Uterus (tissue), 4 donors: Measurements from ENCODE around the gene ZNF724. TPM values are rescaled to one million over a fixed set of nuclear protein-coding genes. Genes with fewer than 3 reads are reported as not detected.
A peak's percentile ranks its signal among the peaks of the same experiment; 100 is the strongest.
"Not testable (repeated sequence)": the region's sequence is repeated elsewhere in the genome, so short reads cannot be mapped to it uniquely, and the experiment has no call there.

Experiments
- DNase-seq, 2 donors: peaks; one replicate each; pipeline ENCODE4 v3.0.0-alpha.2; 2019 to 2020
- H3K27ac ChIP-seq, 2 donors: fragments of 200-600 bp; sonication (generic); 1 replicate in 1 of 2; 2 replicates in 1 of 2; pipeline ENCODE4 v1.5.1; 2016 to 2018
- H3K27me3 ChIP-seq, 2 donors: fragments of 200-600 bp; sonication (generic); one replicate each; pipeline ENCODE4 v1.5.1; 2018 to 2019; ENCODE audit warnings: control low read depth in 1 of 2
- H3K36me3 ChIP-seq, 2 donors: fragments of 200-600 bp; sonication (generic); one replicate each; pipeline ENCODE4 v1.5.1; 2019; ENCODE audit warnings: control low read depth in 1 of 2
- H3K4me1 ChIP-seq, 2 donors: fragments of 200-600 bp; sonication (generic); one replicate each; pipeline ENCODE4 v1.5.1; 2018 to 2019; ENCODE audit warnings: control low read depth in 1 of 2
- H3K4me3 ChIP-seq, 2 donors: fragments of 200-600 bp; sonication (generic); 1 replicate in 1 of 2; 2 replicates in 1 of 2; pipeline ENCODE4 v1.5.1; 2018 to 2019; ENCODE audit warnings: mild to moderate bottlenecking in 1 of 2
- H3K9me3 ChIP-seq, 2 donors: fragments of 200-600 bp; sonication (generic); one replicate each; pipeline ENCODE4 v1.5.1; 2019; ENCODE audit warnings: control low read depth in 1 of 2
- POLR2A ChIP-seq, 2 donors: fragments of 450-650 bp; IDR thresholded peaks; one replicate each; pipeline ENCODE4 v1.6.1; 2016; ENCODE audit warnings: antibody characterized with exemption in 2 of 2, mild to moderate bottlenecking in 1 of 2, moderate library complexity in 1 of 2
- intact Hi-C: fragments of 100-400 bp; cut with DNase I; formaldehyde crosslinking; loops from one replicate; pipeline ENCODE4 v1.15.1; 2023; ENCODE audit warnings: low total_unique reads
- total RNA-seq, 4 donors: library from RNA; depleted of rRNA in 3 of 4; stranded (reverse); fragments of >200 nt in 3 of 4; gene quantifications; one replicate each; pipeline versions ENCODE4 v1.1.0 to v1.2.4, GENCODE V29; 2014 to 2023
- TF ChIP-seq, protein P1 (sequence below), 4 experiments: fragments of 200-600 bp in 2 of 4; fragments of 450-650 bp in 2 of 4; sonication (generic) in 2 of 4; IDR thresholded peaks; one replicate each; pipeline ENCODE4 v1.5.1; 2016 to 2019; ENCODE audit warnings: antibody characterized with exemption in 4 of 4, mild to moderate bottlenecking in 2 of 4, moderate library complexity in 1 of 4
- donor health status: DM: yes; HTN: yes; CAD: no.

The ZNF724 gene
- total RNA-seq = 10 to 100 TPM in 1 of 4 donors, 1 to 10 TPM in 1, under 1 TPM in 1, not detected in 1; 0.26 to 17.5 (median 1.5) TPM

DNA sequence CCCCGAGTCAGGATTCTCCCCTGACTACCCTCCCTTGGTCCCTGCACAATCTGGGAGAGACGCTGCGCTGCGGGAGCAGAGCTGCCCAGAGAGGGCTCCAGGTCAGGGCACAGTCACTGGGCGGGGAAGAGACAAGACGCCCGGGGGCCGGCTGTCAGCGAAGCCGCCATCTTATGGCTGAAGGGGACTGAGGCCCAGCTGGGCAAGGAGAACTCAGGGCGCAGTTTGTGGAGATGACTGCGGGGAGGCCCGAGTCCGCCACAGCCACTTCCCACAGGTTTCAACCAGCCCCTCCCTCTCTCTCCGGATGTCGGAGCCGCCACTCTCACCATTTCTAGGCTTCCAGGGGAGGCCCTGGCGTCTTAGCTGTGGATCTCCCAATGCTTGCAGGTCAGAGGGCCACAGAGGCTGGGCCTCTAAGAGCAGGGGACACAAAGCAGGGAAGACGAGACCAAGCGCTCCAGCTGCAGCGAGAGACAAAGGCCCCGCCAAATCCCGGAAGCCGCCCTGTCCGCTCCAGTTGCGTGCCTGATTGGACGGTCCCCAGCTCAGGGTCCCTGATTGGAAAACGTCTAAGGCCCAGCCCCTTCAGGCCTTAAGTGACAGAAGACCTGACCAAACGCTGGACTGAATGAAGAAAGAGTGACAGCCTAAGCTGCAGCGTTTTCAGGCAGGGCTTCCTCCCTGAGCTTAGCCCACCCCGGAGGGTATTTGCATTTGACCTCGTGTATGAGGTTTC is at the start of gene ZNF724:
TSS of gene ZNF724 (minus strand) at position 484 of the 739 bp plus-strand sequence. CDS start at position 332, 152 bp downstream.
- no peaks in the 10 kb centered on the region for H3K36me3 ChIP-seq
- H3K9me3 ChIP-seq = no peaks in the 10 kb centered on the region
- peak; percentile 88 to 90 for DNase-seq
- no peak for TF ChIP-seq POLR2A (IDR thresholded peaks at IDR 0.05)
- TF ChIP-seq, protein P1, sequence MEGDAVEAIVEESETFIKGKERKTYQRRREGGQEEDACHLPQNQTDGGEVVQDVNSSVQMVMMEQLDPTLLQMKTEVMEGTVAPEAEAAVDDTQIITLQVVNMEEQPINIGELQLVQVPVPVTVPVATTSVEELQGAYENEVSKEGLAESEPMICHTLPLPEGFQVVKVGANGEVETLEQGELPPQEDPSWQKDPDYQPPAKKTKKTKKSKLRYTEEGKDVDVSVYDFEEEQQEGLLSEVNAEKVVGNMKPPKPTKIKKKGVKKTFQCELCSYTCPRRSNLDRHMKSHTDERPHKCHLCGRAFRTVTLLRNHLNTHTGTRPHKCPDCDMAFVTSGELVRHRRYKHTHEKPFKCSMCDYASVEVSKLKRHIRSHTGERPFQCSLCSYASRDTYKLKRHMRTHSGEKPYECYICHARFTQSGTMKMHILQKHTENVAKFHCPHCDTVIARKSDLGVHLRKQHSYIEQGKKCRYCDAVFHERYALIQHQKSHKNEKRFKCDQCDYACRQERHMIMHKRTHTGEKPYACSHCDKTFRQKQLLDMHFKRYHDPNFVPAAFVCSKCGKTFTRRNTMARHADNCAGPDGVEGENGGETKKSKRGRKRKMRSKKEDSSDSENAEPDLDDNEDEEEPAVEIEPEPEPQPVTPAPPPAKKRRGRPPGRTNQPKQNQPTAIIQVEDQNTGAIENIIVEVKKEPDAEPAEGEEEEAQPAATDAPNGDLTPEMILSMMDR (IDR thresholded peaks at IDR 0.05) = no peak
- peak within 1 kb of the TSS in 1 of 2 donors; percentile 9 for H3K27ac ChIP-seq
- H3K4me3 ChIP-seq = peak within 1 kb of the TSS; percentile 48 to 55
- H3K27me3 ChIP-seq = no peaks in the 10 kb centered on the region
- intact Hi-C loops = no loop called here
- H3K4me1 ChIP-seq = peaks cover 0 to 9% of the 10 kb centered on the region in 2 donors

DNA sequence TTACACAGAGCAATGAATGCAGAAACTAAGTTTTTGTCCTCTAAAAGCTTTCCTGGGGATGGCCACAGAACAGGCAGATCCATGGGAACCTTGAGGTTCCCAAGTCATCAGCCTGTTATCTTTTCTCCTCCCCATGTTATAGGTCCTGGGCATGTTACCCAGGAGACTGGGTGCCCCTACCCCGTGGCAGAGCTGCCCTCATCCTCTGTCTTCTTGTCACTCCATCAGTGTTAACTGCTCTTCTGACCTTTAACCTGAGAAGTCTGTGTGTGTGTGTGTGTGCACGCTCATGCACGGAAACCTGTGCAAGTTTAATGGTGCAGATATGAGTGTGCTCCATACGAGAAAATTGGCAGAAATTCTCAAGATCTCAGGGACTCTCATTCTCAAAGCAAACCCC is 43.9 kb upstream of the ZNF724 start:
- H3K27ac ChIP-seq = no peak overlapping the region
- no peak for TF ChIP-seq POLR2A (IDR thresholded peaks at IDR 0.05)
- TF ChIP-seq, protein P1 (IDR thresholded peaks at IDR 0.05) = no peak
- DNase-seq = no peak
- no peaks in the 10 kb centered on the region for H3K4me1 ChIP-seq
- H3K9me3 ChIP-seq = no peaks in the 10 kb centered on the region
- H3K27me3 ChIP-seq = no peaks in the 10 kb centered on the region
- intact Hi-C loops = no loop called here
- H3K4me3 ChIP-seq = no peak overlapping the region
- no peaks in the 10 kb centered on the region for H3K36me3 ChIP-seq

DNA sequence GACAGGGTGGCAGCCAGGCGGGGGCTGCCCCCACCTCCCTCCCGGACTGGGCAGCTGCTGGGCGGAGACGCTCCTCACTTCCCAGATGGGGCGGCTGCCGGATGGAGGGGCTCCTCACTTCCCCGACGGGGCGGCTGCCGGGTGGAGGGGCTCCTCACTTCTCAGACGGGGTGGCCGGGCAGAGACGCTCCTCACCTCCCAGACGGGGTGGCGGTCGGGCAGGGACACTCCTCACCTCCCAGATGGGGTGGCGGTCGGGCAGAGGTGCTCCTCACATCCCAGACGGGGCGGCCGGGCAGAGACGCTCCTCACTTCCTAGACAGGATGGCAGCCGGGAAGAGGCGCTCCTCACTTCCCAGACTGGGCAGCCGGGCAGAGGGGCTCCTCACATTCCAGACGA is 39.8 kb upstream of the ZNF724 start:
- DNase-seq, H3K4me1 ChIP-seq, H3K36me3 ChIP-seq, H3K4me3 ChIP-seq, intact Hi-C loops, H3K27me3 ChIP-seq, H3K9me3 ChIP-seq, H3K27ac ChIP-seq: not testable (repeated sequence)

DNA sequence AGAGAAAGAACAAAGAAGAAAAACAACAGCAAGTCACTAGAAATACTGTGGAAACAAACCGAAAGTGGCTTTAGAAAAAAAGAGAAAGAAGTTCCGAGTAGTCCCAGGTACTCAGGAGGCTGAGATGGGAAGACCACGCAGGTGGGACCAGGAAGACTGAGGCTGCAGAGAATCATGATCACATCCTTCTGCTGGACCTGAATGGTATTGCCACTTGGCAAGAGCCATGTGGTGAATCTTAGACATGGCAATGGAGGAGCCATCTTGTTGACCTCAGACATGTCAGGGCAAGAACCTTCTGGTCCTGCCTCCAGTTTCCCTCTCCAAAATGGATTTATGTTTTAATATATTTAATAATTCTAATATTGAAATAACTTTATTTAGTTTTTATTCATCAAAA is 37.4 kb upstream of the ZNF724 start:
- intact Hi-C loops = no loop called here

DNA sequence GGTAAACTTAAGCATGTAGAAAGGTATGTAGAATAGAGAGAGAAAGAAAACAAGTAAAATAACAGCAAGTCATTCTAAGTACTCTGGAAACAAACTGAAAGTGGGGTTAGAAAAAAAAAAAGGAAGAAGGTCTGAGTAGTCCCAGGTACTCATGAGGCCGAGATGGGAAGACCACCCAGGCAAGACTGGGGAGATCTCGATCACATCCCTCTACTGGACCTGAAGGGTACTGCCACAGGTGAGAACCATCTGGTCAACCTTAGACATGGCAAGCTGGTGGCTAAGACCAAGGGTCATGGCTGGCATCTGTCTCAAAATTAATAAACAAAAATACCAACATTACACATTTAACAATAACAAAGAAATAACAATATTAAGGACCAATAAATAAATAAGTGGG is 36.3 kb upstream of the ZNF724 start:
- DNase-seq = no peak
- H3K27ac ChIP-seq = no peak overlapping the region
- intact Hi-C loops = no loop called here
- no peaks in the 10 kb centered on the region for H3K4me1 ChIP-seq
- H3K27me3 ChIP-seq = no peaks in the 10 kb centered on the region
- no peak overlapping the region for H3K4me3 ChIP-seq
- no peaks in the 10 kb centered on the region for H3K36me3 ChIP-seq
- TF ChIP-seq, protein P1 (IDR thresholded peaks at IDR 0.05) = no peak
- TF ChIP-seq POLR2A (IDR thresholded peaks at IDR 0.05) = no peak
- H3K9me3 ChIP-seq = no peaks in the 10 kb centered on the region

More for the DNA sequence above, 37.4 kb upstream of the ZNF724 start:
- H3K27me3 ChIP-seq = no peaks in the 10 kb centered on the region
- no peak overlapping the region for H3K27ac ChIP-seq
- no peaks in the 10 kb centered on the region for H3K4me1 ChIP-seq
- TF ChIP-seq POLR2A (IDR thresholded peaks at IDR 0.05) = no peak
- TF ChIP-seq, protein P1 (IDR thresholded peaks at IDR 0.05) = no peak
- H3K4me3 ChIP-seq = no peak overlapping the region
- H3K9me3 ChIP-seq = no peaks in the 10 kb centered on the region
- H3K36me3 ChIP-seq = no peaks in the 10 kb centered on the region
- no peak for DNase-seq
